Tongue (tissue), 2 donors: Measurements from ENCODE around the gene FERMT2. TPM values are rescaled to one million over a fixed set of nuclear protein-coding genes. Genes with fewer than 3 reads are reported as not detected.

Experiments
- DNase-seq: peaks from one replicate; pipeline ENCODE4 v3.0.0-alpha.2; 2015
- total RNA-seq: library from RNA; depleted of rRNA; stranded (reverse); fragments of >200 nt; gene quantifications from one replicate; pipeline ENCODE4 v1.2.3, GENCODE V29; 2014

The FERMT2 gene
- total RNA-seq, 1 donor from 2014 or later = 124 TPM

GRCh38 chr14:52821805-52822250 is 129.0 kb downstream of the FERMT2 start:
- DNase-seq = no peak

GRCh38 chr14:52808101-52808500 is 142.7 kb downstream of the FERMT2 start:
- no peak for DNase-seq

Other genes starting within 250 kb of the FERMT2 start
- gene PSMC6, start 243.8 kb downstream of the FERMT2 start, total RNA-seq = 107 TPM
- 28.2 TPM for gene STYX, start 220.9 kb downstream of the FERMT2 start, total RNA-seq
- gene GNPNAT1, start 159.4 kb downstream of the FERMT2 start, total RNA-seq = 12.1 TPM
- 18.1 TPM for gene DDHD1, start 202.3 kb upstream of the FERMT2 start, total RNA-seq